Activated CD8-positive, alpha-beta memory T cell treated with anti-CD3 and anti-CD28 coated beads for 48 hours (primary cell): Measurements from ENCODE around the gene MICAL2.

Experiments used
- DNase-seq, 3 experiments: peaks; one replicate each; pipeline ENCODE4 v3.0.0-alpha.2; 2020; ENCODE audit warnings: low read depth in 2 of 3, low spot score in 2 of 3

MICAL2 gene

GRCh38 chr11:12183827-12184620 lies 73.6 kb downstream of the MICAL2 start:
- no peak for DNase-seq

GRCh38 chr11:12184699-12185098 lies 74.3 kb downstream of the MICAL2 start:
- DNase-seq, result no peak

GRCh38 chr11:12185106-12185690 lies 74.8 kb downstream of the MICAL2 start:
- no peak for DNase-seq

GRCh38 chr11:12185914-12186313 lies 75.5 kb downstream of the MICAL2 start:
- DNase-seq, result no peak

GRCh38 chr11:12186701-12187100 lies 76.3 kb downstream of the MICAL2 start:
- no peak for DNase-seq

GRCh38 chr11:12187399-12187798 lies 77.0 kb downstream of the MICAL2 start:
- no peak for DNase-seq

- no peak for DNase-seq
Observed at GRCh38 chr11:12188548-12189317, 78.3 kb downstream of the MICAL2 start.

GRCh38 chr11:12189543-12190235 lies 79.3 kb downstream of the MICAL2 start:
- DNase-seq, result no peak

- DNase-seq, result no peak
Observed at GRCh38 chr11:12190511-12190910, 80.1 kb downstream of the MICAL2 start.

GRCh38 chr11:12192794-12193514 lies 82.6 kb downstream of the MICAL2 start:
- no peak for DNase-seq

- no peak for DNase-seq
Observed at GRCh38 chr11:12193515-12194336, 83.3 kb downstream of the MICAL2 start.

GRCh38 chr11:12195768-12196167 lies 85.4 kb downstream of the MICAL2 start:
- DNase-seq, result no peak

- no peak for DNase-seq
Observed at GRCh38 chr11:12196308-12196707, 85.9 kb downstream of the MICAL2 start.

GRCh38 chr11:12196872-12197271 lies 86.5 kb downstream of the MICAL2 start:
- no peak for DNase-seq

GRCh38 chr11:12198251-12199222 lies 88.1 kb downstream of the MICAL2 start:
- no peak for DNase-seq

GRCh38 chr11:12199231-12199948 lies 89.0 kb downstream of the MICAL2 start:
- no peak for DNase-seq

- no peak for DNase-seq
Observed at GRCh38 chr11:12200279-12200990, 90.0 kb downstream of the MICAL2 start.
